ENCODE results near the gene SLC13A5.

Gene SLC13A5

GRCh38 chr17:6753006-6753445 lies 39.9 kb upstream of the SLC13A5 start:
- Histone ChIP-seq H3K27me3 (ENCODE audit: insufficient read depth, poor library complexity, severe bottlenecking) (no peaks in the 10 kb centered on the region), H3K27ac (replicated peaks) (peak overlapping the region; percentile 47), H3K4me3 (replicated peaks; ENCODE audit: insufficient read depth, low read length) (no peak overlapping the region)
- DNase-seq (ENCODE audit: low read depth in 1 of 2, low spot score in 1 of 2): peak; percentile 17 to 43
- TF ChIP-seq SPI1 (IDR thresholded peaks at IDR 0.05; ENCODE audit: borderline replicate concordance, low read depth): no peak
- TF ChIP-seq, protein P1, sequence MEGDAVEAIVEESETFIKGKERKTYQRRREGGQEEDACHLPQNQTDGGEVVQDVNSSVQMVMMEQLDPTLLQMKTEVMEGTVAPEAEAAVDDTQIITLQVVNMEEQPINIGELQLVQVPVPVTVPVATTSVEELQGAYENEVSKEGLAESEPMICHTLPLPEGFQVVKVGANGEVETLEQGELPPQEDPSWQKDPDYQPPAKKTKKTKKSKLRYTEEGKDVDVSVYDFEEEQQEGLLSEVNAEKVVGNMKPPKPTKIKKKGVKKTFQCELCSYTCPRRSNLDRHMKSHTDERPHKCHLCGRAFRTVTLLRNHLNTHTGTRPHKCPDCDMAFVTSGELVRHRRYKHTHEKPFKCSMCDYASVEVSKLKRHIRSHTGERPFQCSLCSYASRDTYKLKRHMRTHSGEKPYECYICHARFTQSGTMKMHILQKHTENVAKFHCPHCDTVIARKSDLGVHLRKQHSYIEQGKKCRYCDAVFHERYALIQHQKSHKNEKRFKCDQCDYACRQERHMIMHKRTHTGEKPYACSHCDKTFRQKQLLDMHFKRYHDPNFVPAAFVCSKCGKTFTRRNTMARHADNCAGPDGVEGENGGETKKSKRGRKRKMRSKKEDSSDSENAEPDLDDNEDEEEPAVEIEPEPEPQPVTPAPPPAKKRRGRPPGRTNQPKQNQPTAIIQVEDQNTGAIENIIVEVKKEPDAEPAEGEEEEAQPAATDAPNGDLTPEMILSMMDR (IDR thresholded peaks at IDR 0.05; ENCODE audit: insufficient read depth, low read length): no peak
- TF ChIP-seq, protein P2, sequence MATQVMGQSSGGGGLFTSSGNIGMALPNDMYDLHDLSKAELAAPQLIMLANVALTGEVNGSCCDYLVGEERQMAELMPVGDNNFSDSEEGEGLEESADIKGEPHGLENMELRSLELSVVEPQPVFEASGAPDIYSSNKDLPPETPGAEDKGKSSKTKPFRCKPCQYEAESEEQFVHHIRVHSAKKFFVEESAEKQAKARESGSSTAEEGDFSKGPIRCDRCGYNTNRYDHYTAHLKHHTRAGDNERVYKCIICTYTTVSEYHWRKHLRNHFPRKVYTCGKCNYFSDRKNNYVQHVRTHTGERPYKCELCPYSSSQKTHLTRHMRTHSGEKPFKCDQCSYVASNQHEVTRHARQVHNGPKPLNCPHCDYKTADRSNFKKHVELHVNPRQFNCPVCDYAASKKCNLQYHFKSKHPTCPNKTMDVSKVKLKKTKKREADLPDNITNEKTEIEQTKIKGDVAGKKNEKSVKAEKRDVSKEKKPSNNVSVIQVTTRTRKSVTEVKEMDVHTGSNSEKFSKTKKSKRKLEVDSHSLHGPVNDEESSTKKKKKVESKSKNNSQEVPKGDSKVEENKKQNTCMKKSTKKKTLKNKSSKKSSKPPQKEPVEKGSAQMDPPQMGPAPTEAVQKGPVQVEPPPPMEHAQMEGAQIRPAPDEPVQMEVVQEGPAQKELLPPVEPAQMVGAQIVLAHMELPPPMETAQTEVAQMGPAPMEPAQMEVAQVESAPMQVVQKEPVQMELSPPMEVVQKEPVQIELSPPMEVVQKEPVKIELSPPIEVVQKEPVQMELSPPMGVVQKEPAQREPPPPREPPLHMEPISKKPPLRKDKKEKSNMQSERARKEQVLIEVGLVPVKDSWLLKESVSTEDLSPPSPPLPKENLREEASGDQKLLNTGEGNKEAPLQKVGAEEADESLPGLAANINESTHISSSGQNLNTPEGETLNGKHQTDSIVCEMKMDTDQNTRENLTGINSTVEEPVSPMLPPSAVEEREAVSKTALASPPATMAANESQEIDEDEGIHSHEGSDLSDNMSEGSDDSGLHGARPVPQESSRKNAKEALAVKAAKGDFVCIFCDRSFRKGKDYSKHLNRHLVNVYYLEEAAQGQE (IDR thresholded peaks at IDR 0.05; ENCODE audit: insufficient replicate concordance, low read depth): no peak
- TF ChIP-seq GABPA (IDR thresholded peaks at IDR 0.05; ENCODE audit: low read depth): no peak
- no peak for TF ChIP-seq POLR2AphosphoS5 (IDR thresholded peaks at IDR 0.05; ENCODE audit: low read depth)

- peak; percentile 54 to 91 for DNase-seq (ENCODE audit: low read depth in 1 of 2, low spot score in 1 of 2)
- TF ChIP-seq GABPA (IDR thresholded peaks at IDR 0.05; ENCODE audit: low read depth) (no peak), SPI1 (IDR thresholded peaks at IDR 0.05; ENCODE audit: borderline replicate concordance, low read depth) (no peak), POLR2AphosphoS5 (IDR thresholded peaks at IDR 0.05; ENCODE audit: low read depth) (no peak; the same call in 1 of the 2 replicates)
- TF ChIP-seq, protein P1 (IDR thresholded peaks at IDR 0.05; ENCODE audit: insufficient read depth, low read length): no peak
- TF ChIP-seq, protein P2 (IDR thresholded peaks at IDR 0.05; ENCODE audit: insufficient replicate concordance, low read depth): no peak
- H3K4me3 ChIP-seq (replicated peaks; ENCODE audit: insufficient read depth, low read length): no peak overlapping the region
- H3K27ac ChIP-seq (replicated peaks): peak overlapping the region; percentile 47
- H3K27me3 ChIP-seq (ENCODE audit: insufficient read depth, poor library complexity, severe bottlenecking): no peaks in the 10 kb centered on the region
Observed at GRCh38 chr17:6752068-6752909, 39.1 kb upstream of the SLC13A5 start.

- no peak for TF ChIP-seq POLR2AphosphoS5 (IDR thresholded peaks at IDR 0.05; ENCODE audit: low read depth)
- no peak for TF ChIP-seq GABPA (IDR thresholded peaks at IDR 0.05; ENCODE audit: low read depth)
- TF ChIP-seq, protein P2 (IDR thresholded peaks at IDR 0.05; ENCODE audit: insufficient replicate concordance, low read depth): no peak
- TF ChIP-seq, protein P1 (IDR thresholded peaks at IDR 0.05; ENCODE audit: insufficient read depth, low read length): no peak
- no peak for TF ChIP-seq SPI1 (IDR thresholded peaks at IDR 0.05; ENCODE audit: borderline replicate concordance, low read depth)
- no peak overlapping the region for H3K4me3 ChIP-seq (replicated peaks; ENCODE audit: insufficient read depth, low read length)
- H3K27ac ChIP-seq (replicated peaks): no peak overlapping the region
- no peaks in the 10 kb centered on the region for H3K27me3 ChIP-seq (ENCODE audit: insufficient read depth, poor library complexity, severe bottlenecking)
- DNase-seq (ENCODE audit: low read depth in 1 of 2, low spot score in 1 of 2): peak in 1 of 2 experiments; percentile 9
Observed at GRCh38 chr17:6749519-6749918, 36.4 kb upstream of the SLC13A5 start.

Measured in HL-60 (cell line).